ENCODE results near the gene MANBA.
"Not testable (repeated sequence)": the region's sequence is repeated elsewhere in the genome, so short reads cannot be mapped to it uniquely, and the experiment has no call there.

MANBA gene

GRCh38 chr4:102623622-102624021, 137.1 kb downstream of the MANBA start:
- TF ChIP-seq, protein P1, sequence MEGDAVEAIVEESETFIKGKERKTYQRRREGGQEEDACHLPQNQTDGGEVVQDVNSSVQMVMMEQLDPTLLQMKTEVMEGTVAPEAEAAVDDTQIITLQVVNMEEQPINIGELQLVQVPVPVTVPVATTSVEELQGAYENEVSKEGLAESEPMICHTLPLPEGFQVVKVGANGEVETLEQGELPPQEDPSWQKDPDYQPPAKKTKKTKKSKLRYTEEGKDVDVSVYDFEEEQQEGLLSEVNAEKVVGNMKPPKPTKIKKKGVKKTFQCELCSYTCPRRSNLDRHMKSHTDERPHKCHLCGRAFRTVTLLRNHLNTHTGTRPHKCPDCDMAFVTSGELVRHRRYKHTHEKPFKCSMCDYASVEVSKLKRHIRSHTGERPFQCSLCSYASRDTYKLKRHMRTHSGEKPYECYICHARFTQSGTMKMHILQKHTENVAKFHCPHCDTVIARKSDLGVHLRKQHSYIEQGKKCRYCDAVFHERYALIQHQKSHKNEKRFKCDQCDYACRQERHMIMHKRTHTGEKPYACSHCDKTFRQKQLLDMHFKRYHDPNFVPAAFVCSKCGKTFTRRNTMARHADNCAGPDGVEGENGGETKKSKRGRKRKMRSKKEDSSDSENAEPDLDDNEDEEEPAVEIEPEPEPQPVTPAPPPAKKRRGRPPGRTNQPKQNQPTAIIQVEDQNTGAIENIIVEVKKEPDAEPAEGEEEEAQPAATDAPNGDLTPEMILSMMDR (IDR thresholded peaks at IDR 0.05; ENCODE audit: borderline replicate concordance, insufficient read depth, low read depth, low read length) = no peak
- H3K4me3 ChIP-seq (ENCODE audit: low read depth, low read length) = no peak overlapping the region

GRCh38 chr4:102620697-102621497, 139.9 kb downstream of the MANBA start:
- TF ChIP-seq, protein P1 (IDR thresholded peaks at IDR 0.05; ENCODE audit: borderline replicate concordance, insufficient read depth, low read depth, low read length) = no peak

GRCh38 chr4:102619776-102620631, 140.8 kb downstream of the MANBA start:
- not testable (repeated sequence) for H3K4me3 ChIP-seq (ENCODE audit: low read depth, low read length)

More at GRCh38 chr4:102620697-102621497, 139.9 kb downstream of the MANBA start:
- H3K4me3 ChIP-seq (ENCODE audit: low read depth, low read length) = no peak overlapping the region

DNA sequence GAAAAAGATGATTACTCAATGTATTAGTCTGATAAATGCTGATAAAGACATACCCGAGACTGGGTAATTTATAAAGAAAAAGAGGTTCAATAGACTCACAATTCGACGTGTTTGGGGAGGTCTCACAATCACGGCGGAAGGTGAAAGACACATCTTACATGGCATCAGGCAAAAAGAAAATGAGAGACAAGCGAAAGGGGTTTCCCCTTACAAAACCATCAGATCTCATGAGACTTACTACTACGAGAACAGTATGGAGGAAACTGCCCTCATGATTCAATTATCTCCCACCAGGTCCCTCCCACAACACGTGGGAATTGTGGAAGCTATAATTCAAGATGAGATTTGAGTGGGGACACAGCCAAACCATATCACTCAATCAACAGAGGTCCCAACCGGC, 141.7 kb downstream of the MANBA start:
- not testable (repeated sequence) for H3K4me3 ChIP-seq (ENCODE audit: low read depth, low read length)

DNA sequence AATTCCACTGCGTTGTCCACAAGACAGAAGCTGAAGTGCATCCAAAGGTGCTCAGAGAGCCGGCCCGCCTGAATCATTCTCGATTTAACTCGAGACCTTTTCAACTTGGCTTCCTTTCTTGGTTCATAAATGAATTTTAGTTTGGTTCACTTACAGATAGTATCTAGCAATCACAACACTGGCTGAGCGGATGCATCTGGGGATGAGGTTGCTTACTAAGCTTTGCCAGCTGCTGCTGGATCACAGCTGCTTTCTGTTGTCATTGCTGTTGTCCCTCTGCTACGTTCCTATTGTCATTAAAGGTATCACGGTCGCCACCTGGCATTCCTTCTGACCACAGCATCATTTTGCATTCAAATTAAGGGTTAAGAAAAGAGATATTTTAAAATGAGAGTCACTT, 144.1 kb downstream of the MANBA start:
- TF ChIP-seq, protein P1 (IDR thresholded peaks at IDR 0.05; ENCODE audit: borderline replicate concordance, insufficient read depth, low read depth, low read length) = no peak
- H3K4me3 ChIP-seq (ENCODE audit: low read depth, low read length) = no peak overlapping the region

DNA sequence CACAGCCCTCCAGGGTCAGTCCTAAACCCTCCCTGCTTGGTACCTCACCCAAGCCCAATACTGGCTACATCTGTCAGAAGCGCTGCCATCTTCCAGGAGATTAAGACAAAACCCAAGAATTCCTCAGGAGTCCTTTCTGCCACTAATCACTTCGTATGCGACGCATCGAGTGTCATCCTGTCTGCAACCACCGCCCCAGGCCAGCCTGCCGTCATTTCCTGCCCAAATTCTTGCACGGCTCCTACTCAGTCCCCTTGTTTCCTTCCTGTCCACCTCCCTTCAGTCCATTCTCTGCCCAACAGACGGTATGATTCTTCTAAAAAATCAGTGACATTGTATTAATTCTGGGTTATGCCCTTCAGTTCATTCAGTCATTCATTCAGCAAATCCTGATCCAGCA, 146.0 kb downstream of the MANBA start:
- no peak overlapping the region for H3K4me3 ChIP-seq (ENCODE audit: low read depth, low read length)
- TF ChIP-seq, protein P1 (IDR thresholded peaks at IDR 0.05; ENCODE audit: borderline replicate concordance, insufficient read depth, low read depth, low read length) = no peak

DNA sequence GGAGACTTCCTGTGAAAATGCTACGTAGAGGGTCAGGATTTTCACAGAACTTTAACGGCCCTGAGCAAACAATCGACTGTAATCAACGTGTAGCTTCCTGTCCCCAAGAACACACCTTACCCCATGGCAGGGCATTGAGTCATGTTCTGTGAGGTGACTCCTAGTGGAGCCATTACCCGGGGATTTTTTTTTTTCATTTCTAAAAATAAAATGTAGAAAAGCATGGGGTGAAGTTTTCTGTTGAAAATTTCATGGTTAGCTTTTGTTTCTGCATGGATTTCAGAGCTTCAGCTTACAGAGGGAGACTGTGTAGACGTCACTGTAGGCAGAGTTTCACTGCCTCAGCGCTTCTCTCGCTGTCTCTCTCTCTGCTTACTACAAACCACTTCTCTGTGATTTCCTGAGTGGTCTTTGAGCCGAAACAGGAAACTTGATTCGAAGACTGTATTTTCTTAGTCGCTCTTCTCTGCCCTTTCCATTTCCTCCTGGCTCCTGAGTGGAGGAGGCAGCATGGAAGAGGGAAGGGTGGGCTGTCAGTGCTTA, 147.9 kb downstream of the MANBA start:
- TF ChIP-seq, protein P1 (IDR thresholded peaks at IDR 0.05; ENCODE audit: borderline replicate concordance, insufficient read depth, low read depth, low read length) = no peak
- no peak overlapping the region for H3K4me3 ChIP-seq (ENCODE audit: low read depth, low read length)

DNA sequence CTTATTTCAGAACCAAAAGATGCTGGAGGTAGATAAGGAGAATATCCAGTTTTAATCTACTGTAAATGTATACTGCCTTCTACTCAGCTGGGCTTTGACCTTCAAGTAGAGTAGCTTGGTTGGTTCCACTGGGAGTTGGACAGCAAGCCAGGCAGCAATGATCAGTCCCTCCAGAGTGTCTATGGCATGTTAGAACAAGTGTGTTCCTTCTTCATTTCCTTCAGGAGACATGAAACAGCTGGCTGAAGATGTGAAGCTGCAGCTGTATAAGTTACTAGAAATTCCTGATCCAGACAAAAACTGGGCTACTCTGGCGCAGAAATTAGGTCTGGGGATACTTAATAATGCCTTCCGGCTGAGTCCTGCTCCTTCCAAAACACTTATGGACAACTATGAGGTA, 148.6 kb downstream of the MANBA start:
- TF ChIP-seq, protein P1 (IDR thresholded peaks at IDR 0.05; ENCODE audit: borderline replicate concordance, insufficient read depth, low read depth, low read length) = no peak
- H3K4me3 ChIP-seq (ENCODE audit: low read depth, low read length) = no peak overlapping the region

All from GM12875 (cell line).